Cerebellar nuclear complex (tissue), 1 donor: Measurements from ENCODE around the gene GRPEL2.
A peak's percentile ranks its signal among the peaks of the same experiment; 100 is the strongest.

Experiments used
- DNase-seq, 2 experiments: peaks; one replicate each; lab custom pipeline; 2025; lab: John Stamatoyannopoulos, UW

Gene GRPEL2, protein sequence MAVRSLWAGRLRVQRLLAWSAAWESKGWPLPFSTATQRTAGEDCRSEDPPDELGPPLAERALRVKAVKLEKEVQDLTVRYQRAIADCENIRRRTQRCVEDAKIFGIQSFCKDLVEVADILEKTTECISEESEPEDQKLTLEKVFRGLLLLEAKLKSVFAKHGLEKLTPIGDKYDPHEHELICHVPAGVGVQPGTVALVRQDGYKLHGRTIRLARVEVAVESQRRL

DNA sequence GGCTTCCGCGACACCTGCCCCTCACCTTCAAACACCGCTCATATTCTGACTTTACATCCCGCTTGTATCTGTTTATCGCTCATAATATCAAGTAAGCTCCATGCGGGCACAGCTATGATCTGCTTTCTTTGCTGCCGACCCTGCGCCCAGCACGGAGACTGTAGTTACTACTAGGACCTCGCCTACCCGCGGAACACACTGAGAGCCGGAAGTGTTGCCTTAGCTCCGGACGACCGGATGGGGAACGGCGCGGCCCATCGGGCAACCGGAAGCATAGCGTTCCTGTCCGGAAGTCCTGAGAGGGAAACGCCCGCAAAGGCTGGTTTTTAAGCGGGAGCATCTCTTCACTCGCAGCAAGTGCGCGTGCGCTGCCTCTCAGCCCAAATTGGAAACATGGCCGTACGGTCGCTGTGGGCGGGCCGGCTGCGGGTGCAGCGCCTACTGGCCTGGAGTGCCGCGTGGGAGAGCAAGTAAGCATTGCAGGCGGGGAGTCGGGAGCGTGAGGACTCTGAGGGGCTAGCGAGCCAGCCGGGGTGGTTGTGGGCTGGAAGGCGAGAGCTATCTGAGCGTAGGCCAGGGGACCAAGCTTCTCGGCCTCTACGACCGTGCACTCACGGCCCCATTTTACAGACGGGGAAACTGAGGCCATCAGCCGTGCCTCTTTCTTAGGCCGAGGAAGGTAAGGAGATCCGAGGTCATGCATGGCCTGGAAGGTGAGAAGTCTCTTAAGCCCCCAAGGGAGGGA lies at the start of gene GRPEL2:
TSS of gene GRPEL2 (plus strand) at position 353 of the 745 bp plus-strand sequence. CDS start at position 394, 41 bp downstream.
- peak; percentile 62 to 96 for DNase-seq

DNA sequence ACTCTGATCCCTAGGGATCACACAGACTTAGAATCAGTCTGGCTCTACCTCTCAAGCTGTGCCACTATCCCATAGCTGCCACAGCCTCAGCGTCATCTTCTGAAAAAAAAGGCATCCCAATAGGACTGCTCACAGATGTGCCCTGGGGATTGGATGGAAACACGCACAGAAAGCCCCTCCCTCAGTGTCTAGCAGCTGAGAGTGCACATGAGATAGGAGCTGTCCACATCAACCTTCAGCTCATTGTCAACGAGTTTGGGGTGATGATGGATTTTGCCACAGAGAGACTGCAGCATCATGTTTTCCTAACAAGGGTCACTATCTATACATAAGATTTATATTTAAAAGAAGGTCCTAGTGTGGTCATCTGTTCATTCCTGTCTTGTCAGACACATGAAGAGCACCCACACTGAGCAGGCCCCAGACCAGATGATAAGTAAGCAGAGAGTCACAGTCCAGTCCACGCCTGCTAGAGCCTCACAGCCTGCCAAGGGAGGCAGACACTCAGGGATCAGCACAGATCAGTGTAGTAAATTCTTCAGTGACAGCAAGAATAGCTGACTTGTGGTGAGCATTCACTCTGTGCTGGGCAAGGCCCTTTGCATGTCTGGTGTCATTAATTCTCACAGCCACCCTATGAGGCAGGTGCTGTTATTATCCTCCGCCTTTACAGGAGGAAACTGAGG lies 47.8 kb upstream of the GRPEL2 start:
- DNase-seq = no peak

- DNase-seq = no peak
These were observed 47.1 kb upstream of the GRPEL2 start for GRCh38 chr5:149298163-149298562.

- no peak for DNase-seq
These were observed 46.4 kb upstream of the GRPEL2 start for GRCh38 chr5:149298842-149299404.

DNA sequence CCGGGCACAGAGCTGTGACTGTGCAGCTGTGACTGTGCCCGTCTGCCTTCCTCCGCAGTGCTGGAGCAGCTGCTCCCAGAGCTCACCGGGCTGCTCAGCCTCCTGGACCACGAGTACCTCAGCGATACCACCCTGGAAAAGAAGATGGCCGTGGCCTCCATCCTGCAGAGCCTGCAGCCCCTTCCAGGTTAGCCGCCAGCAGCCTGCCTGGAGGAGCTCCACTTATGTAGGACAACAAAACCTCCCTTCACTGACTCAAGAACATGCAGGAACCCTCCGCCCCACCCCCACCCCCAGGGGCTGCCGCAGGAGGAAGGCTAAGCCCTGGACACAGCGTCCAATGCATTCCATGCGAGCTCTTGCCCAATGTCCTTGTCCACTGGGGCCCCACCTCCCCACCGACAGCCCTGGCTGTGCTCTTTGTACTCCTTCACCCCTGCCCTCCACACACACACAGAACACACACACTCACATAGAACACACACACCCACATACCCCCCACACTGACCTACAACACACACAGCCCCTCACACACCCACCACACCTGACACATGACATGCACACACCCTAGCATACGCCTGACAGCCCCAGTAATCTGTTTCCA lies 45.7 kb upstream of the GRPEL2 start:
- DNase-seq = no peak

DNA sequence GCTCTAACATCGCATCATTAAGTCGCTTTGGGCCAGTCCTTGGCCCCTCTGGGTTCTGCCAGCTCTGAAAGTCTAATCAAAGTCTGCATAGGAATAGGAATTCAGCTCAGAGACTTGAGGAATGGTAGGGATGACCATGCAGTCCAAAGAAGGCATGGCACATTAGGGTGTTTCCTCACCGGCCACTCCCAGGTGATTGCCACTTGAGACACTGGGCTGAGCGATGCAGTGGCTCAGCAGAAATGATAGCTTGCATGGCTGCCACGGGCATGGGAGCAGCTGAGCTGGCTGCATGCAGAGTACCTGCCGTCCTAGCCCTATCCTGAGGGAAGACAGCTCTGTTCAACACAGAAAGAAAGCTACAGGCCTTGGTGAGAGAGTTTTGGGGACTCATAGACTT lies 44.9 kb upstream of the GRPEL2 start:
- no peak for DNase-seq

DNA sequence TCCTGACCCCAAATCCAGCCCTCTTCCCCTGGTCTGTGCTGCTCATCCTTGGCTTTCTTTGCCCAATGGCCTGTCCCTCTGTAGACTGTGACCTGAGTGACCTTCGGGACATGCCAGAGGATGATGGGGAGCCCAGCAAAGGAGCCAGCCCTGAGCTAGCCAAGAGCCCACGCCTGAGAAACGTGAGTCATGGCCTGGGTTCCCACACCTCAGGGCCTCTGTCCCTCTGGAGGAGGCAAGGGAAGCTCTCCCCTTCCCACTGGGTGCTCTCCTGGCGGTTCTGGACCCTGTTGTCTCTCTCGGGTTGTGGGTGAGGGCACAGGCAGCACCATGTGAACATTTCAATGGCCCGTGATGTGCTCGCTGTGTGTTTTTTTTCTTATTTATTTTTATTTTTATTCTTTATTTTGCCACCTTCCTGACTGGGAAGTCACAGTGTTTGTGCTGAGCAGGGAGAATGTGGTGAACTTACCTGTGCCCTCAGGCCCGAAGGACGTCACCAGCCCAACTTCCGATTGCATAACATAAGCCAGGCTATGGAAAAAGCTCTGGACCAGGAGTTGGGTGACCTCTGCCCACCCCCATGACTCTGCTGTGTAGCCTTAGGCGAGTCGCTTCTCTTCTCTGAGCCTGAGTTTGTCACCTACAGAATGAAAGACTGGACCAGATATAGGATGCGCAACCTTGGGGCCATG lies 44.1 kb upstream of the GRPEL2 start:
- DNase-seq = no peak

- no peak for DNase-seq
These were observed 43.4 kb upstream of the GRPEL2 start for GRCh38 chr5:149301744-149302380.

GRCh38 chr5:149302641-149303040 lies 42.7 kb upstream of the GRPEL2 start:
- DNase-seq = no peak

- DNase-seq = no peak
These were observed 42.1 kb upstream of the GRPEL2 start for GRCh38 chr5:149303210-149303609.

GRCh38 chr5:149304195-149305078 lies 40.9 kb upstream of the GRPEL2 start:
- DNase-seq = no peak

DNA sequence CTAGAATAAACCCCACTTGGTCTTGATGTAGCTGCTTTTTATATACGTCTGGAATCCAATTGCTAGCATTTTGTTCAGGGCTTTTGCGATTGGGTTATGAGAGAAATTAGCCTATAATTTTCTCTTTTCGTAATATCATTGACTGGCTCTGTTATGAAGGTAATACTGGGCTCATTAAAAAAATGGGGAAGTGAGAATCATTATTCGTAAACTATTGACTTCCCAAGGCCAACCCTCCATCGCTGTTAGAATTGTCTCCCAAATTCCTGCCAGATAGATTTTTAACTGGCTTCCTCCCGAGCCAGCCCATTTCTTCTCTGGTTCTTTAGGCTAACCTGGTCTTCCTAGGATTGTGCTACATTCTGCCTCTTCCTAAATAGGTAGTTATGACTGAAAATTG lies 35.9 kb upstream of the GRPEL2 start:
- DNase-seq = no peak

- DNase-seq = no peak
These were observed 34.8 kb upstream of the GRPEL2 start for GRCh38 chr5:149310488-149310887.

DNA sequence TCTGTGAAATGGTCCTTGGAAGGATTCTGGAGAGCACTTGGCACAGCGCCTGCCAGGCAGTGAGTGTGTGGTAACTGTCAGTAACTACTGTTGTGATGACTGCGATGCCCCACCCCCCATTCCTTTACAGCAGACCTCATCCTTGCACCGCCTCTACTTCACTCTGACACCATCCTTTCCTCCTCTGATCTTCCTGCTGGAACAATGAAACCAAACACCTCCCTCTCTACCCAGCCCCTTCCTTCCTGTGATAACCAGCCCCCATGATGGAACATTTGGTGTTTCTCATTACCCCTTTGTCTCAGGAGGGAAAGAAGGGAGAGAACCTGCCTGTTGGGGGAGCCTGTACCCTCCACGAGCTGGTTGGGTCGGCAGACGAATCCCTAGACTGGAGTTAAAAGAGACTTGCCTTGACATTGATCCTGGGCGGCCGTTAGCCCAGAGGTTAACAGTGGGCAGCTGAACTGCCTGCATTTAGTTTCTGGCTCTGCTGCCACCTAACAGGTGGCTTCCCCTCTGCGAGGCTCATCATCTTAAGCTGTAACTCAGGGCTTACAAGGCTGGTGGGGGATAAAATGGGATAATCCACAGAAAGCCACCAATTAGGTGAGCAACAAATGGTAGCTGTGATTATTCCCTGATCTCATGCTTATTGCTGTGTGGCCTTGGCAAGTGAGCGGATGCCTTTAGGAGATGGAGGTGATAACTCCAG lies 34.2 kb upstream of the GRPEL2 start:
- no peak for DNase-seq

GRCh38 chr5:149313151-149313841 lies 32.0 kb upstream of the GRPEL2 start:
- DNase-seq = no peak

DNA sequence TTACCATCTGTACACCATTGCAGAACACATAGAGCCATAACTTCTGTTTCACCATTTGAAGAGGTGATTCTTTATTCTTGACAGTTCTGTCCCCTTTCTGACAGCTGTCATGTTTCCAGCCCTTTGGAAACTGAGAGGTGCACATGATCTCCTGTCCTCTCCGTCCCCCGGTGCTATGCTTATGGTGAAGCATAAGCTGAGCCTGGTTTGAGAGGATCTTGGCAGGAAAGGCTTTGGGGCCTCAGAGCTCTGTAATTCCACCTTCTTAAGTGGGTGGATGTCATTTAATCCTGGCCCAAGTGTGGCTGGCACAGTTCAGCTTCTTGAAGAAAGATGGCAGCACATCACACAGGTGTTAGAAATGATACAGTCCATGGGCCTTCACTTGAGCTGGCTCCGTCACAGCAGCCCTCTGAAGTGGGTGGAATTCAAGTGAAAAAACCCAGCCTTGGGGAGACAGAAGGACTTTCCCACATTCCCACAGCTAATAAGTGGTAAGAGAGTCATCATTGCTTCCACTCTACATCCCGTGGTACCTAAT lies 30.7 kb upstream of the GRPEL2 start:
- no peak for DNase-seq

DNA sequence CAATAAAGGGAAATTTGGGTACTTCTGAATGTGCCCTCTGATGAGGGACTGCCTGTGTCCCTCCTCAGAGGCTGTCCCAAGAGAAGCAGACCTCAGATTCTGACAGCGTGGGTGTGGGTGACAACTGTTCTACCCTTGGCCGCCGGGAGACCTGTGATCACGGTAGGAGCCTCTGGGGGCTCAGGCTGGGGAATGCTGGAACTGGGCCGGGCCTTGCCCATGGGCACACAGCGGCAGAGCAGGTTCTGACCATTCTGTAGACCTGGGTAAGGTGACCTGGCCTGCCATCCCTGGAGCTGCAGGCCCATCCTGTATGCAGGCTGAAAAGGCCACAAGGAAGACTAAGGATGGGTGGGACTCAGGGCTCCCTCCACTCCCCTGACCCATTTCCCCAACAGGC lies 29.5 kb upstream of the GRPEL2 start:
- DNase-seq = no peak

- DNase-seq = peak in 1 of 2 experiments; percentile 22
These were observed 27.8 kb upstream of the GRPEL2 start for GRCh38 chr5:149317281-149318048.
